Stimulated activated naive CD4-positive, alpha-beta T cell (primary cell): Measurements from ENCODE around the gene SLC5A5.

Experiments used
- DNase-seq, 6 experiments: peaks; one replicate each; lab custom pipeline; 2025; lab: John Stamatoyannopoulos, UW

Gene SLC5A5

GRCh38 chr19:17871878-17872250 lies at the start of gene SLC5A5:
SLC5A5 (plus strand) TSS chr19:17871945; CDS start chr19:17872320, 375 bp downstream.
- DNase-seq: peak in 2 of 6 experiments; percentile 5 to 46

- DNase-seq: no peak
Observed at GRCh38 chr19:17824339-17824738, 47.4 kb upstream of the SLC5A5 start.

GRCh38 chr19:17826508-17827056 lies 45.2 kb upstream of the SLC5A5 start:
- no peak for DNase-seq

- DNase-seq: no peak
Observed at GRCh38 chr19:17829855-17830566, 41.7 kb upstream of the SLC5A5 start.

- peak; percentile 17 to 70 (median 40) for DNase-seq
Observed at GRCh38 chr19:17830567-17831418, 41.0 kb upstream of the SLC5A5 start.

GRCh38 chr19:17831419-17831888 lies 40.3 kb upstream of the SLC5A5 start:
- no peak for DNase-seq

GRCh38 chr19:17832443-17833208 lies 39.1 kb upstream of the SLC5A5 start:
- DNase-seq: no peak

GRCh38 chr19:17834350-17835181 lies 37.2 kb upstream of the SLC5A5 start:
- no peak for DNase-seq

- no peak for DNase-seq
Observed at GRCh38 chr19:17835182-17836006, 36.4 kb upstream of the SLC5A5 start.

- DNase-seq: no peak
Observed at GRCh38 chr19:17836530-17836929, 35.2 kb upstream of the SLC5A5 start.

- no peak for DNase-seq
Observed at GRCh38 chr19:17837972-17838371, 33.8 kb upstream of the SLC5A5 start.

GRCh38 chr19:17840019-17840418 lies 31.7 kb upstream of the SLC5A5 start:
- DNase-seq: no peak

- DNase-seq: no peak
Observed at GRCh38 chr19:17841371-17841809, 30.4 kb upstream of the SLC5A5 start.

- DNase-seq: peak; percentile 18 to 61 (median 48)
Observed at GRCh38 chr19:17841810-17842662, 29.7 kb upstream of the SLC5A5 start.

GRCh38 chr19:17842663-17843291 lies 29.0 kb upstream of the SLC5A5 start:
- DNase-seq: no peak

GRCh38 chr19:17843292-17843827 lies 28.4 kb upstream of the SLC5A5 start:
- no peak for DNase-seq

- DNase-seq: no peak
Observed at GRCh38 chr19:17843908-17844490, 27.7 kb upstream of the SLC5A5 start.

- peak in 5 of 6 experiments; percentile 21 to 55 (median 27) for DNase-seq
Observed at GRCh38 chr19:17846146-17846545, 25.6 kb upstream of the SLC5A5 start.
